ENCODE data around the gene IFITM1. TPM values are rescaled to one million over a fixed set of nuclear protein-coding genes. Genes with fewer than 3 reads are reported as not detected.

The IFITM1 gene
- total RNA-seq, 1 experiment from 2014 or later = 544 TPM

DNA sequence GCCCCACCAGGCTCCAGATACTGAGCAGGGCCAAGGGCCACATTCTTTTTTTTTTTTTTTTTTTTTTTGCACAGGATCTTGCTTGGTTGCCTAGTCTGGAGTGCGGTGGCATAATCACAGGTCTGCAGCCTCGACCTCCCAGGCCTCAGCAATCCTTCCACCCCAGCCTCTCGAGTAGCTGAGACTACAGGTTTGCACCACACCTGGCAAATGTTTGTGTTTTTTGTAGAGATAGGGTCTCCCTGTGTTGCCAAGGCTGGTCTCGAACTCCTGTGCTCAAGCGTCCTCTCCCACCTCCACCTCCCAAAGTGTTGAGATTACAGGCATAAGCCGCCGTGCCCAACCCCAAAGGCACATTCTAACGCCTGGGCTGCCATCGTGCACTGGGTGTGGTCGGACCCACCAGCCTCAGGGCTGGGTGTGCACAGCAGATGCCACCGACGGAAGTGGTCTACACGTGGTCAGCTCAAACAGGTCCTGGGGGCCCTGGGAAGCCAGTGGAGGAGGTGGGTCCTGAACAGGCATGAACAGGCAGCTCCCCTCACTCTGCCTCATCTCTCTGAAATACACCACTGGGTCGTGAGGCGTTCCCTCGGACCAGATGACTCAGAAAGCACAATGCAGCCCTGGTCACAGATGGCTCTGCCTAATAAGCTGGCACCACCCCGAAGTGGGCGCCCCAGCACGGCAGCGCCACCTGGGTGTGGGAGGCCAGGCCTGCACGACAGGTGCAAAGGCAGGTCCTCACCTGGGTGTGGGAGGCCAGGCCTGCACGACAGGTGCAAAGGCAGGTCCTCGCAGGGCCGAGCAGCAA is 50.3 kb downstream of the IFITM1 start (continued):
- TF ChIP-seq ATF1 (CRISPR knock-in tag; IDR thresholded peaks at IDR 0.05) = no peak

Other genes with a start within 250 kb of the IFITM1 start
- not detected in 3 replicates for gene SCGB1C1, start 121.0 kb upstream of the IFITM1 start, total RNA-seq (2021)
- gene BET1L, start 106.6 kb upstream of the IFITM1 start, total RNA-seq (2021) = 45.1 to 51.4 TPM (median 47.0 TPM) in 3 replicates
- 67.8 to 69.5 TPM (median 68.3 TPM) in 3 replicates for gene RIC8A, start 106.3 kb upstream of the IFITM1 start, total RNA-seq (2021)
- 19.2 to 21.0 TPM (median 20.5 TPM) in 3 replicates for gene SIRT3, start 77.7 kb upstream of the IFITM1 start, total RNA-seq (2021)
- gene PSMD13, start 77.1 kb upstream of the IFITM1 start, total RNA-seq (2021) = 144 to 148 TPM (median 147 TPM) in 3 replicates
- gene NLRP6, start 35.6 kb upstream of the IFITM1 start, total RNA-seq (2021) = 0.09 to 0.14 TPM in 2 of 3 replicates, not detected in the other
- gene PGGHG, start 24.9 kb upstream of the IFITM1 start, total RNA-seq (2021) = 74.9 to 111 TPM (median 106 TPM) in 3 replicates
- gene IFITM5, start 14.5 kb upstream of the IFITM1 start, total RNA-seq (2021) = not detected in 3 replicates
- gene IFITM2, start 6.2 kb upstream of the IFITM1 start, total RNA-seq (2021) = 436 to 616 TPM (median 577 TPM) in 3 replicates
- gene IFITM3, start 6.8 kb downstream of the IFITM1 start, total RNA-seq (2021) = 381 to 503 TPM (median 481 TPM) in 3 replicates
- gene B4GALNT4, start 55.5 kb downstream of the IFITM1 start, total RNA-seq (2021) = 88.0 to 113 TPM (median 97.8 TPM) in 3 replicates
- gene PKP3, start 80.2 kb downstream of the IFITM1 start, total RNA-seq (2021) = 17.3 to 23.4 TPM (median 21.4 TPM) in 3 replicates
- 85.2 to 98.9 TPM (median 91.8 TPM) in 3 replicates for gene SIGIRR, start 101.0 kb downstream of the IFITM1 start, total RNA-seq (2021)
- gene ANO9, start 128.0 kb downstream of the IFITM1 start, total RNA-seq (2021) = 13.2 to 17.6 TPM (median 16.6 TPM) in 3 replicates
- 49.5 to 56.8 TPM (median 55.2 TPM) in 3 replicates for gene PTDSS2, start 136.2 kb downstream of the IFITM1 start, total RNA-seq (2021)
- gene RNH1, start 193.2 kb downstream of the IFITM1 start, total RNA-seq (2021) = 59.0 to 67.5 TPM (median 60.4 TPM) in 3 replicates
- gene HRAS, start 221.5 kb downstream of the IFITM1 start, total RNA-seq (2021) = 42.9 to 62.4 TPM (median 48.3 TPM) in 3 replicates
- gene LRRC56, start 223.5 kb downstream of the IFITM1 start, total RNA-seq (2021) = 2.3 to 3.4 TPM (median 2.5 TPM) in 3 replicates
- gene LMNTD2, start 246.7 kb downstream of the IFITM1 start, total RNA-seq (2021) = 4.0 to 6.0 TPM (median 5.9 TPM) in 3 replicates
- 30.6 to 39.7 TPM (median 32.5 TPM) in 3 replicates for gene RASSF7, start 246.9 kb downstream of the IFITM1 start, total RNA-seq (2021)